Measurements from ENCODE around the gene ADPRHL1.

Gene ADPRHL1

DNA sequence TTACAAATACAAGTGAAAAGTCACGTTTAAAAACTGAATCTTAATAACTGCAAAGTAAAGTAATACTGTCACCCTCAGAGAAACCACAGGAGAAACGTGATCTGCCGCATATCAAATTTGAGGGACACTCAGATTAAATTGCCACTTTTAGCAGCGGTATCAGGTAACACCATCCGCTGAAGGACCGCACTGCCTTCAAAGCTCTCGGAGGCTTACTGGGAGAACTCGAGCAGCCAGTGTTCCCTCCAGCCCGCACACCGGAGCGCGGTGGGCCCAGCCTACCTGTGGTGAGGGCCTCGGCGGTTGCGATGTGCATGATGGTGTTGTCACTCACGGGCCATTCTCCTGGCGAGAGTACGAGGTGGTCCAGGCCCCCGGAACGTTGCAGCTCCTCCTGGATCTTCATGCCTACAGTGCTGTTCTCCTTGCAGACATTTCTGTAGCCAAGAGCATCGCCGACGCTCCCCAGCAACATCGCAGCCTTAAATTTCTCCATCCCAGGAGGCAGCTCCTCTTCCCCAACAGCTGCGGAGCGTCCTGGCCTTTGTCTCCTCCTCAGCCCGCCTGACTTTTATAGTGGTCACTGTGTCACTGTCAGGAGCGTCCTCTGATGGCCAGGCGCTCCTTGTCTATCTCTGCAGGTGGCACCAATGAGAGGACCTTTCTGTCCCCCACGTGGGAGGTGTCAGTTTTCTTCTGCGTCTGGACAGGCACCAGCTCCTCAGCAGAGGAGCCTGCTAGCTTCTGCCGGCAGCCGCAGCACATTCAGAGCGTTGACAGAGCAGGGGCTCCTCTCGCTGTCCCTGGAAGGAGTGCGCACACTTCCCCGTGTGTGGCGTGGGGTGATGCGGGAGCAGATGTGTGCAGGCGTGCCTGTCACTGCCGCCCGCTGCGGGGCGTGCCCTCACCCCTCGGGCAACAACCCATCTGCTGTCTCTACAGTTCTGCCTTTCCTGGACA lies at the start of gene ADPRHL1:
TSS of gene ADPRHL1 (minus strand) at position 547 of the 960 bp plus-strand sequence. CDS start at position 496, 51 bp downstream.
- DNase-seq = no peak

DNA sequence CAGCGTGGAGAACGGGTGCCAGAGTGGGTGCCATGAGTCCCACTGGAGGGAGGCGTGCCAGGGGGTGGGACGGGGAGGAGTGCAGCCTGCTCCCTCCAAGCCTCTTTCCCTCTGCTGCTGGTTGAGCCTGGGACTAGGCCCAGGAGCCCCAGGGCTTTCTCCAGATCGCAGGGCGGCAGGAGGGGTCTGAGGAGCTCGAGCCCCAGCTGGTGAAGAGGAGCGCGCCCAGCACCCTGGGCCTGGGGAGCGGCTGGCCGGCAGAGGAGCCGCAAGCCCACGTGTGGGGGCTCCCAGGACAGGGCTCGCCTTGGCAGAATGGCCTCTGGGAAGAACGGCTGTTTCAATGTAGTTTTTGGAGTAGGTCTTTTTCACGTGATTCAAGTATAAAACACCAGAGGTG lies 49.4 kb upstream of the ADPRHL1 start:
- no peak for DNase-seq

DNA sequence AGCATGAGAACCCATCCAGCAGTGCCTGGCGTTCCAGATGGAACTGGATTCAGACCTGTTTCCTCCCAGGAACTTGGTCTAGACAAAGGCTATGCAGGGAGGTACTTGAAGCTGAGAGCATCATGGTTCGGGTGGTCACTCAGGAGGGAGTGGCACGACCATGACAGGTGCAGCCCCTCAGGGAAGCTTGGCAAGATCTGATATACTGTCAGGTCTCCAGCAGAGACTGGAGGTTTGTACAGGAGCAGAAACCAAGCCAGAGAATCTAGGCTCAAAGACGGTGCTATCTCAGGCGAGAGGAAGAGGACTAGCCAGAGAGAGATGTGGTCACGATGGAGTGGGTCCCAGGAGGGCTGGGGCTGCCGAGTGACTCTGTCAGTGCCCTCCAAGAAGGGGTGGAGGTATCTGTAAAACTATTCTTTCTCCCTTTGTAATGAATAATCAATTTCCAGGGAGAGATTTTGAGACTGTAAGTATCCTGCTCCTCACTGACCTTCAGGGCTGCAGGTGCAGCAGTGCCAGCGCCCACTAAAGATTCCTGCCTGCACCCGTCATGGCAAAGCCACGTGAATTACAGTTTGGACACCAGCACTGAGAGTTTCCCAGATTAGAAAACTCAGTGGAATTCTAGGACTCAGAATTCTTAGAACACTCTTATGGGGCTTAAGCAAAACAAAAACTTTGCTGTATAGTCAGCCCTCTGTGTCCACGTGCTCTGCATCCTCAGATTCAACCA lies 47.4 kb upstream of the ADPRHL1 start:
- DNase-seq = no peak

DNA sequence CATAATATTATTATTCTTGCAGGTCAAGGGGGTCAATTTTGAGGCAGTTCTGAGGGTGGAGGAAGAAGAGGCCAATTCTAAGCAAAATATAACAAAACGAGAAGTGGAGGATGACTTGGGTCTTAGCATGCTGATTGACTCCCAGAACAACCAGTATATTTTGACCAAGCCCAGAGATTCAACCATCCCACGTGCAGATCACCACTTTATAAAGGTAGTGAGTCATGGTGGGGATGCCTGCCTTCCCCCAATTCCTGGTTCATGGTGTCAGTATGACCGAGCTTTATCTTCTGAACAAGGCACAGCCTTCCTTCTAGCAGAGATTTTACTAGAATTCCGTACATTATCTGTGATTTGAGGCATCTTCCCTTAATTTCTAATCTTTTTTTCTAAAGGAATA lies 46.6 kb upstream of the ADPRHL1 start:
- DNase-seq = no peak

DNA sequence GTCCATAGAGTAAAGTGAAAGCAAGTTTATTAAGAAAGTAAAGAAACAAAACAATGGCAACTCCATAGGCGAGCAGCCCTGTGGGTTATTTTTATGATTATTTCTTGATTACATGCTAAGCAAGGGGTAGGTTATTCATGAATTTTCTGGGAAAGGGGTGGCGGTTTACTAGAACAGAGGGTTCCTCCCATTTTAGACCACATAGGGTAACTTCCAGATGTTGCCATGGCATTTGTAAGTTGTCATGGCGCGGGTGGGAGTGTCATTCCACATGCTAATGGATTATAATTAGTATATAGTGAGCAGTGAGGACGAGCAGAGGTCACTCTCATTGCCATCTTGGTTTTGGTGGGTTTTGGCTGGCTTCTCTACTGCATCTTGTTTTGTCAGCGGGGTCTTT lies 45.6 kb upstream of the ADPRHL1 start:
- DNase-seq = no peak

DNA sequence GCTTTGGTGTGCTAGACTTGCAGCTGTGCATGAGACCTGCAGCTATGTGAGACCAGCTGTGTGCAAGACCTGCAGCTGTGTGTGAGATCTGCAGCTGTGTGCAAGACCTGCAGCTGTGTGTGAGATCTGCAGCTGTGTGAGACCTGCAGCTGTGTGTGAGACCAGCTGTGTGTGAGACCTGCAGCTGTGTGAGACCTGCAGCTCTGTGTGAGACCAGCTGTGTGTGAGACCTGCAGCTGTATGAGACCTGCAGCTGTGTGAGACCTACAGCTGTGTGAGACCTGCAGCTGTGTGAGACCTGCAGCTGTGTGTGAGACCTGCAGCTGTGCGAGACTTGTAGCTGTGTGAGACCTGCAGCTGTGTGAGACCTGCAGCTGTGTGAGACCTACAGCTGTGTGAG lies 43.9 kb upstream of the ADPRHL1 start:
- no peak for DNase-seq

DNA sequence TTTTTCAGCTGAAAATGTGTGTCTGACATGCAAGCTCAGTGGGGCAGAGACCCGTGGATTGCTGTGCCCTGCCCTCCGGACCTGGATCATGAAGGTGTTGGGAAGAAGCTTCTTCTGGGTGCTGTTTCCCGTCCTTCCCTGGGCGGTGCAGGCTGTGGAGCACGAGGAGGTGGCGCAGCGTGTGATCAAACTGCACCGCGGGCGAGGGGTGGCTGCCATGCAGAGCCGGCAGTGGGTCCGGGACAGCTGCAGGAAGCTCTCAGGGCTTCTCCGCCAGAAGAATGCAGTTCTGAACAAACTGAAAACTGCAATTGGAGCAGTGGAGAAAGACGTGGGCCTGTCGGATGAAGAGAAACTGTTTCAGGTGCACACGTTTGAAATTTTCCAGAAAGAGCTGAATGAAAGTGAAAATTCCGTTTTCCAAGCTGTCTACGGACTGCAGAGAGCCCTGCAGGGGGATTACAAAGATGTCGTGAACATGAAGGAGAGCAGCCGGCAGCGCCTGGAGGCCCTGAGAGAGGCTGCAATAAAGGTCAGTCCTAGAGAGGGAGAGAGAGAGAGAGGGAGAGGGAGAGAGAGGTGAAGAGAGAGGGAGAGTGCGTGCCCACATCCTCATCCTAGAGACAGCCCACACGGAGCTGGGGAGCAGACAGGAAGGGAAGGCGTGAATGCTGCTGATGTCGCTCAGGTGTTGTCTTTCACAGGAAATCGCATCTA lies 42.4 kb upstream of the ADPRHL1 start:
- DNase-seq = no peak

DNA sequence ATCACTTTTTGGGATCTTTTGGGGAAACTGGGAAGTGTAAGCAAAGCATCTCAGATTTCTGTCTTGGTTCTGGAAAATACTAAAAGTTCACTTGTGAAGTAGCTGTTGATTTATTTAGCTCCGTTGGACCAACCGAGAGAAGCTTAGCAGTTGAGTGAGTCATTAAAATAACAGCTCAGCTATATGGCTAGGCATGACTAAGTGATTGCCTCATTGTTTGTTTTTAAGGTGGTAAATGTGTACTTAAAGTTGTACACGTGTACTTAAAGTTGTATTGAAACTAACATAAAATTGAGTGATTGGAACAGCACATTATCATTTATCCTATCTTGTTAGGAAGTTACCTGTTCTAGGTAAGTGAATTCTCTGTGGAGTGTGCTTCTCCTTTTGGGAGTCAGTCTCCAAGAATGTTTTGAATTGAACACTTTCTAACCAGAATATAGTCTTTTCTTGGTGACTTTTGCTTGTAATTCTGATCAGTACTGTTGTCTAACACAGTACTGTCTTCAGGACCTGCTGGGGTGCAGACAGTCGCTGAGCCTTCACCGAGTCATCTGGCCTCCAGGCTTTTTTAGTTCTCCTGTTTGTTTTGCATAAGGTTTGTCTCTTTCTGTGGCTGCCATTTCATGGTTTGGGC lies 40.1 kb upstream of the ADPRHL1 start:
- DNase-seq = peak; percentile 81

DNA sequence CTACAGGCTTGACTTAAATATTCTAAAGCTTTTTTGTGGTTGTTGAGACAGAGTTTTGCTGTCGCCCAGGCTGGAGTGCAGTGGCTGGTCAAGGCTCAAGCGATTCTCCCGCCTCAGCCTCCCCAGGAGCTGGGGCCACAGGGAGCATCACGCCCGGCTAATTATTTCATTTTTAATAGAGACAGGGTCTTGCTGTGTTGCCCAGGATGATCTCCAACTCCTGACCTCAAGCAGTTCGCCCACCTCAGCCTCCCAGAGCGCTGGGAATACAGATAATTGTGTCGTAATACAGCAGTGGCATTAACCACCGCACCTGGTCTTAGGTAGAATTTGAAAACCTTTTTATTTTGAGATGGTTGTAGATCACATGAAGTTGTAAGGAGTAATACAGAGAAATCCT lies 38.7 kb upstream of the ADPRHL1 start:
- no peak for DNase-seq

DNA sequence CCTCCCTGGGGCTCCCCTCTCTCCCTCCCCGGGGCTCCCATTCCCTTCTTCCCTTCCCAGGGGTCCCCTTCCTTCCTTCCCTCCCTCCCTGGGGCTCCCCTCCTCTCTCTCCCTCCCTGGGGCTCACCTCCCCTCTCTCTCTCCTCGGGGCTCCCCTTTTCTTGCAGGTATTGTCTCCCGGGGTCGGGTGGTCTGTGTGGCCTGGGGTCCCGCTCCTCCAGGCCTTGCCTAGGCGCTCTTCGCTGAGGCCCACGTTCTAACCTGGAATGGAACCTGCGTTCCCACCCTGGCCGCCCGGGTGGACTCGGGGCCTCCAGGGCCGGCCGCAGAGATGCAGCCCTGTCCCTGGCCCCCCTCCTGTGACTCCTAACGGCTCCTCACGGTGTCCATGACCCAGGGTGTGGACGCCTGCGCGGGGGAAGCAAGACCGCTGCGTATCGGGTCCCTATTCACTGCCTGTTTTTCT lies 38.2 kb upstream of the ADPRHL1 start:
- DNase-seq = peak; percentile 56

DNA sequence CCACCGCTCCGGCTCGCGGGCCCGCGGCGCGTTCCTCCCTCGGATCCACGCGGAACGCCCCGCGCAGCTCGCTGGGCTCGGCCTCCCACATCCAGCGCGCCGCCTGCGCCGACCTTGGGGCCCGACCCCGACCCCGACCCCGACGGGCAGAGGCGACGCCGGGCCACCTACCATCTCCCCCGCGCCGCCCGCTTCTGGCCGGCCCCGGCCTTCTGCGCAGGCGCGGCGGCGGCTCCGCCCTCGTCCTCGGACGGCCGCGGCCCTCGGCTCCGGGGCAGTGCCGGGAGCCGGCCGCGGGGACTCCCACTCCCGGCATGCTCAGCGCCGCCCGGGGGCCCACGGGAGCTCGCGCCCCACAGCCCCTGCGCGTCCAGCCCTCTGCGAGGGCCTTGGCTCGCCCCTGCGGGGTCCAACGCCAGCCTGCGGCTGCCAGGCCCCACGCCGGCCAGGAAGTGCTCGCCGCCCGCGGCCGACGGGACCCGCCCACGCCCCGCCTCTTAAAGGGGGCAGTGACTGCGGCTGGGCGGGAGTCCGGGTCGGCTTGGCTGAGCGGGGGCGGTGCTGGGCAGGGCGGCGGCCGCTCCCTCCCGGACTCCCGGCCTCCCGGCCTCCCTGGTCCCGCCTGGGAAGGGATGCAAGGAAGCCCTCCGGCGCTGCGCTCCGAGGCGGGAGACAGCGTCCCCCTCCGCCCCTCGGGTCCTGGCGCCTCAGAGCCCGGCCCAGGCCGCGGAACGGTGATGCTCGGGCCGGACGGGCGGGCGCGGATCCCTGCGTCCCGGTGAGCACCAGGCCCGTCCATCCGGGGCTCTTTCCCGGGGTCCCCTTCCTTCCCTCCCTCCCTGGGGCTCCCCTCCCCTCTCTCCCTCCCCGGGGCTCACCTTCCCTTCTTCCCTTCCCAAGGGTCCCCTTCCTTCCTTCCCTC lies 37.5 kb upstream of the ADPRHL1 start, which contains the start of gene DCUN1D2:
TSS of gene DCUN1D2 (minus strand) at position 216 of the 922 bp plus-strand sequence. CDS start at position 174, 42 bp downstream.
- peak; percentile 95 for DNase-seq

DNA sequence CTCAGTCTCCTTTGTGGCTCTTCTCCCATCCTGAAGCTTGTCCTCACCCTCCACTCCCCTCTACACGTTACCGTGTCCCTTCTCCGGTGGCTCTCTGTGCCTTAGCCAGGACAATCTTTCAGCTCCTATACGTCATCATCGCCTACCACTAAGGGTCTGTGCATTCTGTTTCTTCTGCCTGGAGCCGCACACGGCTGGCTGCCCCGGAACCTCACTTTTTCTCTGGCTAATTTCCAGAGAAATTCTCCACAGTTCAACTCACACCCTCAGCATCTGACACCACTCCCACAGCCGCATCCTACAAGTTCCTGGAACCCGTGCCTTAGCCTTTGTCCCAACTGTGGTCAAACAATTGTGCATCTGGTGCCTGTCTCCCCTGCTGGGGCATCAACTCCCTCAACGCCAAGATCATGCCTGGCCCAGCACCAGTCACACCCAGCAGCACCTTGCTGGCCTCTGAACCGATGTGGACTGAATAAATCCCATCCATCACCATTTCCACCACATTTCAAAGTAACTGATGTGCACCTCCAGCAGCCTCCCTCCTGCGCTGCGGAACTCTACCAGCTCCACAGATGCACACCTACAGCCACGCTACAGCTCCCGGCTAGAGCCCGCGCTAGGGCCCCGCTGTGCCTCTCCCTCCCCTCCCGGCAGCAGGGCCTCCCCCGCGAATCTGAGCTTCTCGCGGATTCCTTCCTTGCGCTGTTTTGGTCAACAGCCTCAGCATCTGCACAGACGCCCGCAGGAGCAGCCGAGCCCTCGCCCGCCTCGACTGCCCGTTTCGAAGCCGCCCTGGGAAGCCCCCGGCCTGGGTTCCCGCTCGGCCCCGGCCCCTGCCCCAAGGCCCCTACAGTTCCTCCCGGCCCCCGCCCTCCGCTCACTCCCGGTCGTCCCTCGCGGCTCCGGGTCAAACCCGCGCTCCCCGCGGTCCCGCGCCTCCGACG lies 36.5 kb upstream of the ADPRHL1 start:
- DNase-seq = peak; percentile 47

DNA sequence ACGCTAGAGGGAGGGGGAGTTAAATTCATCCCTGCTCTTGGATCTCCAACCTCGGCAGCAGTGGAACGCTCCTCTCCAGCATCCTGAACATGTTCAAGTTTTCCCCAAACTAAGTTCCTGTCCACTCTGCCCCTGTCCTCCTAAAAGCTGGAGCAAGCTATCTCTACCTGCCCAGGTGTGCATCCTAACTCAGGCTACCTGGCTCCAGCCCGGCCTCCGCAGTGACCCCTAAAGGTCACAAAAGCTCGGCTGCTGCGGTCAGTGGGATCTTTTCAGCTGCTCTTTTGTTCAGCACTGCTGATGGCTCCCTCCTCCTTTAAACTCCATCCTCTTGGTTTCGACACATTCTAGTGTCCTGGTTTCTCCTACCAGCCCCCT lies 35.9 kb upstream of the ADPRHL1 start:
- no peak for DNase-seq

DNA sequence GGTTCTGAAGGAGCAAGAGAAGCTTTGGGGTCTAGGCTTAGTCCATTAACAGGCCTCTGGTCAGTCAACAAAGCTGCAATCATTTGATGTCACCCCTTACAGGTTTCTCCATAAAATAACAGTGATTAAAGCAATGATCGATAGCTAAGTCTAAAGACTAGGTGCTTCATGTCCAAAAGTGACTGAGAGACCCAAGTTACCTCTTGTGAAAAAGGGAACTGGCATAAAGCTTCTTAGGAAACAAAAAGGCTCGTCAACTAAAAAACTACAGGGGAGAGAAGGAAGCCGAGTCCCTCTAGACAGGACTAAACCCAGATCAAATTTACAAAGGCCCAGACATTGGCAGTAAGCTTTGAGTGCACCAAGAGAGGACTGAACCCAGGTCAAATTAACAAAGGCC lies 35.0 kb upstream of the ADPRHL1 start:
- no peak for DNase-seq

DNA sequence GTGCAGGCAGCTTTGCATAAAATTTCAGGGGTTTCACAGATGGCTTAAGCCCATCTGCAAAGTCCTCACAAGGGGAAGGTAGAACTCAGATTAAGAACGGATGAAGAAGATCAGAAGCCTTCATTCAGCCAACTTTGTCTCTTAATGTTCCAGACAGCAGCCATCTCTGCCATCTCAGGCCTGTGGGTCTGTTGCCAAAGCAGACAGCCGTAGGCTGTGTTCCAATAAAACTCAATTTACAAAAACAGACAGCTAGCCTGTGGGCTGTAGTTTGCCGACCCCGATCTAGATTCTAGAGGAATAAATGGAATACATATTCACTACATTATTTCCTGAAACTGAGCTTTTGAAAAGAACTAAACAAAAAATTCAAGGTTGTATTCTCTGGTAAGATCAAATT lies 33.4 kb upstream of the ADPRHL1 start:
- DNase-seq = no peak

DNA sequence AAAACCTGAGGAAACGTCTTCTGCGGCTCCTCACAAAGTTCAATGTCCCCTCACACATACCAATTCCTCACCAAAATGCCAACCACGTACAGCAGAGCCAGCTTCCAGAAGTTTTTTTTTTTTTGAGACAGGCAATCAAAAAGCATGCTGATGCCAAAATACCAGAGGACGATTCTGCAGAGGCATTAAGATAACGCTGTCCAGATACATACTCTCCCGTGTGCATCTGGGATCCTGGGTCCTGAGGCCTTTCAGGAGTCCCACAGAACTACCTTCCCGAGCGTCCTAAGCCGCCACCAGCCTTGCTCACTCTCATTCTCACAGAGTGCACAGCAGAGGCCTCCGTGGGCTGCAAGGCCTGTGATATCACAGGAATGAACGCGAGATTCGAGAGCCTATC lies 32.3 kb upstream of the ADPRHL1 start:
- no peak for DNase-seq

DNA sequence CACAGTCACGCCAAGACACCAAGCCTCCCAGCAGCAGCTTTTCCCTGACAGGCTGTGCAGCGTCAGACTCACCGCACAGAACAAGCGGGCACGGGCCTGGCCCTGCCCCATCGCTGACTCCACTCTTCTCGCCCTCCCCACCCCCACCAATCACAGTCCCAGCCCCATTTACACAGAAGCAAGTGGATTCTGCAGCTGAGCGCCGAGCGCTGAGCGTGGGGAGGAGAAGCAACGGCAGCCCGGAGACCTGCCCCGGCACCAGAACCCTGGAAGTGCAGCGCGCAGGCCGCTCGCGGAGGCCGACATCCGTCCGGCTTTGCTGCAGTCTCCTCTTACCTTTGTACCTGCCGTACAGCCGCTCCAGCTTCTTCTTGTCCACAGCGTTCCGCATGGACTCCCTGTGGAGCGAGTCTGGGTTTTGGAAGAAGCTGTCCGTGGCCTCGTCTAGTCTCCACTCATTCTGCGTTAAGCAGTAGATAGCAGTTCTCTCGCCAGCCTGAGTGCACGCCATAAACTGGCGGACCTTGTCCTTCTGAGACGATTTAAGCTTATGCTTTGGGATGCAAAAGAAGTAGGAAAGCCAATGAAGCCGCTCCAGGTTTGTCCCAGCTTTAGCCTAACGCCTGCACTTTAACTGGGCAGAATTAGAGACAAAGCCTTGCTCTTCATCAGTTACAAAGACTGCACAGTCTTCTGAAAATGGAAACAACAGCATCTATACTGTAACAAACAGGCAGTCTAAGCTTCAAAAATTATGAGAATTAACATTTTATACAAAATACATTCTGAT lies 30.4 kb upstream of the ADPRHL1 start:
- DNase-seq = no peak

DNA sequence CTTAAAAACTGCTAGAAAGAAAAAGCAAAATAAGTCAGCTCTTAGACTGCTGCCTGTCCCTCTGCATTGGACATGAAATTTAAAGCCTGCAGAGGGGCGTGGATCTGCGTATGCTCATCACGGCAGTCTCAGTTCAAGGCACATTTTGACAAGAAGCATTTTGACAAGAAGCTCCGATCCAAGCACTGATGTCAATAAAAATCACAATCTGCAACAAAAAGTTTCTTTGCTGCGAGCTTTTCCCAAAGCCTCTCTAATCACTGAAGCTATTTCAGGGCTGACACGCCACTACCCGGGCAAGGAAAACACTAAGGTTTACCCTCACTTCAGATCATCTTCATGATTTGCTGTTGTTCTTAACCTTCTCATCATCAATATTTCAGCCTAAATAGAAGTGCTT lies 29.8 kb upstream of the ADPRHL1 start:
- no peak for DNase-seq

DNA sequence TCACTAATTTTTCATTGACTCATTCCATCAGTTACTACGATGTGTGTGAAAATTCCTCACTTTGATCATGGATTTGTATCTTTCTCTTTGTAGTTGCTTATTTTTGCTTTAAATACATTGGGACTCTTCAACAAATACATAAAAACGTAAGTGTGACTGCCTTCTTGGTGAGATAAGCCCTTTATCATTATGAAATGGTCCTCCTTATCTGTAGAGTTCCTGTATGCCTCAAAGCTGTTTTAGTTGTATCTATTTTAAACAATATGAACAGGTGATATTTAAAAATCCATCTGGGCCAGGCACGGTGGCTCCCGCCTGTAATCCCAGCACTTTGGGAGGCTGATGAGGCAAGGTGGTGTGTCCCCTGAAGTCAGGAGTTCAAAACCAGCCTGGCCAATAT lies 25.9 kb upstream of the ADPRHL1 start:
- DNase-seq = no peak

DNA sequence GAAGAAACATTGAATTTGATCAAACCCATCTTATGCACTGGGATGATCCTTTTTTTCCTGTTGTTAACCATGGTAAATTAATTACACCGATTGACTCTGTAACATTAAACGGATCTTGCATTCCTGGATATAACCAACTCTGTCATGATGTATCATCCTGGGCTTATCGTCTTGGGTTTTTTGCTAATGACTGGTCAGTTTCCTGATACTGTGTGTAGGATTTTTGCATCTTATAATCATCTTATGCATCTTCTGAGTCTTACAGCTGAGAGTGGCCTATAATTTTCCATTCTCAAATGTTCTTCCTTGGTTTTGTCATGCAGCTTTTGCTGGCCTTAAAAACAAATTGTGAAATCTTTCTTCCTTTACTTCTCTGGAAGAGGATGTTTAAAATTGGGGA lies 24.4 kb upstream of the ADPRHL1 start:
- no peak for DNase-seq
